MCF 10A (cell line): ENCODE data around the gene SDR39U1. TPM values are rescaled to one million over a fixed set of nuclear protein-coding genes. Genes with fewer than 3 reads are reported as not detected.
A peak's percentile ranks its signal among the peaks of the same experiment; 100 is the strongest.

Experiments
- BruUV-seq: library from RNA; stranded (reverse); fragments of 400-500 nt; replicated peaks from 2 replicates; lab custom pipeline; 2021; lab: Mats Ljungman, UMichigan
- CTCF ChIA-PET: fragments of 300-600 bp; sonication (Branson Sonifier 250); formaldehyde crosslinking; extraction: SDS; loops from one replicate; lab custom pipeline; 2021; ENCODE audit warnings: antibody characterized with exemption, inconsistent platforms; lab: Yijun Ruan, JAX
- POLR2A ChIA-PET: fragments of 300-600, 350-650 bp; sonication (Branson Sonifier 250); formaldehyde crosslinking; extraction: SDS; loops from one replicate; lab custom pipeline; 2020; ENCODE audit warnings: antibody characterized with exemption, inconsistent platforms; lab: Yijun Ruan, JAX
- DNase-seq: peaks from one replicate; pipeline ENCODE4 v3.0.0-alpha.2; 2018; ENCODE audit not compliant: unreplicated experiment
- H3K27ac Mint-ChIP-seq: one replicate; pipeline ENCODE4 v1.8.0; 2022; ENCODE audit warnings: mild to moderate bottlenecking, low read depth, mixed read lengths; ENCODE audit not compliant: unreplicated experiment
- H3K27me3 Mint-ChIP-seq: one replicate; pipeline ENCODE4 v1.8.0; 2022; ENCODE audit warnings: mixed read lengths; ENCODE audit not compliant: insufficient read depth, unreplicated experiment
- H3K36me3 Mint-ChIP-seq: one replicate; pipeline ENCODE4 v1.8.0; 2022; ENCODE audit warnings: mild to moderate bottlenecking, moderate library complexity, mixed read lengths; ENCODE audit not compliant: insufficient read depth, unreplicated experiment
- H3K4me1 Mint-ChIP-seq: one replicate; pipeline ENCODE4 v1.8.0; 2022; ENCODE audit warnings: mixed read lengths; ENCODE audit not compliant: insufficient read depth, unreplicated experiment
- H3K4me3 Mint-ChIP-seq: one replicate; pipeline ENCODE4 v1.8.0; 2022; ENCODE audit warnings: mild to moderate bottlenecking, moderate library complexity, mixed read lengths; ENCODE audit not compliant: unreplicated experiment
- H3K9me3 Mint-ChIP-seq: one replicate; pipeline ENCODE4 v1.8.0; 2022; ENCODE audit warnings: mixed read lengths; ENCODE audit not compliant: unreplicated experiment
- intact Hi-C: fragments of 100-400 bp; cut with micrococcal nuclease; formaldehyde crosslinking; loops from 2 replicates; pipeline ENCODE4 v1.14.1; 2022
- total RNA-seq: library from RNA; stranded (reverse); gene quantifications from 2 replicates; pipeline ENCODE4 v1.2.3, GENCODE V29; 2022
- TF ChIP-seq, protein P1 (sequence below): fragments of 200-600 bp; IDR thresholded peaks from one replicate; pipeline ENCODE4 v1.8.0; 2022; ENCODE audit warnings: antibody characterized with exemption, mild to moderate bottlenecking; ENCODE audit not compliant: unreplicated experiment

SDR39U1 gene
- total RNA-seq, 1 experiment from 2014 or later: 58.7 TPM

GRCh38 chr14:24390701-24391468 lies 51.7 kb downstream of the SDR39U1 start:
- Mint-ChIP-seq H3K27ac (no peak overlapping the region), H3K4me3 (no peak overlapping the region), H3K4me1 (peaks cover 10% of the 10 kb centered on the region), H3K36me3 (no peaks in the 10 kb centered on the region), H3K9me3 (no peaks in the 10 kb centered on the region), H3K27me3 (no peaks in the 10 kb centered on the region)
- no TSS peak for BruUV-seq
- CTCF ChIA-PET: interaction anchor here (0.6 to 2.4 kb wide), 4 partner anchors 12 to 64 kb away, joined by 3 to 10 read pairs (median 4); no protein-coding TSS in a partner anchor
- POLR2A ChIA-PET: interaction anchor here (1.0 to 1.5 kb wide), 2 partner anchors 11 to 35 kb away, joined by 3 to 5 read pairs; no protein-coding TSS in a partner anchor
- TF ChIP-seq, protein P1, sequence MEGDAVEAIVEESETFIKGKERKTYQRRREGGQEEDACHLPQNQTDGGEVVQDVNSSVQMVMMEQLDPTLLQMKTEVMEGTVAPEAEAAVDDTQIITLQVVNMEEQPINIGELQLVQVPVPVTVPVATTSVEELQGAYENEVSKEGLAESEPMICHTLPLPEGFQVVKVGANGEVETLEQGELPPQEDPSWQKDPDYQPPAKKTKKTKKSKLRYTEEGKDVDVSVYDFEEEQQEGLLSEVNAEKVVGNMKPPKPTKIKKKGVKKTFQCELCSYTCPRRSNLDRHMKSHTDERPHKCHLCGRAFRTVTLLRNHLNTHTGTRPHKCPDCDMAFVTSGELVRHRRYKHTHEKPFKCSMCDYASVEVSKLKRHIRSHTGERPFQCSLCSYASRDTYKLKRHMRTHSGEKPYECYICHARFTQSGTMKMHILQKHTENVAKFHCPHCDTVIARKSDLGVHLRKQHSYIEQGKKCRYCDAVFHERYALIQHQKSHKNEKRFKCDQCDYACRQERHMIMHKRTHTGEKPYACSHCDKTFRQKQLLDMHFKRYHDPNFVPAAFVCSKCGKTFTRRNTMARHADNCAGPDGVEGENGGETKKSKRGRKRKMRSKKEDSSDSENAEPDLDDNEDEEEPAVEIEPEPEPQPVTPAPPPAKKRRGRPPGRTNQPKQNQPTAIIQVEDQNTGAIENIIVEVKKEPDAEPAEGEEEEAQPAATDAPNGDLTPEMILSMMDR: no peak
- intact Hi-C loops: no loop called here
- peak; percentile 18 for DNase-seq

Other genes starting within 250 kb of the SDR39U1 start
- gene TM9SF1, start 247.3 kb downstream of the SDR39U1 start, total RNA-seq: 67.8 and 103 TPM in 2 replicates
- gene TSSK4, start 237.1 kb downstream of the SDR39U1 start, total RNA-seq: 0.68 and 1.2 TPM in 2 replicates
- 88.6 and 99.0 TPM in 2 replicates for gene CHMP4A, start 229.3 kb downstream of the SDR39U1 start, total RNA-seq
- 11.0 and 20.2 TPM in 2 replicates for gene MDP1, start 226.7 kb downstream of the SDR39U1 start, total RNA-seq
- 233 and 243 TPM in 2 replicates for gene NEDD8, start 210.4 kb downstream of the SDR39U1 start, total RNA-seq
- gene GMPR2, start 209.8 kb downstream of the SDR39U1 start, total RNA-seq: 77.3 and 79.9 TPM in 2 replicates
- 47.3 and 47.6 TPM in 2 replicates for gene TINF2, start 200.2 kb downstream of the SDR39U1 start, total RNA-seq
- gene TGM1, start 179.6 kb downstream of the SDR39U1 start, total RNA-seq: 16.9 and 26.2 TPM in 2 replicates
- 51.7 and 75.0 TPM in 2 replicates for gene RABGGTA, start 171.2 kb downstream of the SDR39U1 start, total RNA-seq
- 29.2 and 29.7 TPM in 2 replicates for gene DHRS1, start 143.0 kb downstream of the SDR39U1 start, total RNA-seq
- 29.8 and 31.9 TPM in 2 replicates for gene NOP9, start 142.9 kb downstream of the SDR39U1 start, total RNA-seq
- 0.52 and 1.3 TPM in 2 replicates for gene CIDEB, start 134.8 kb downstream of the SDR39U1 start, total RNA-seq
- 21.7 and 23.8 TPM in 2 replicates for gene LTB4R2, start 132.6 kb downstream of the SDR39U1 start, total RNA-seq
- gene LTB4R, start 131.3 kb downstream of the SDR39U1 start, total RNA-seq: 15.8 and 19.9 TPM in 2 replicates
- gene ADCY4, start 107.7 kb downstream of the SDR39U1 start, total RNA-seq: not detected in 2 replicates
- gene RIPK3, start 102.8 kb downstream of the SDR39U1 start, total RNA-seq: not detected in 2 replicates
- gene NFATC4, start 74.6 kb downstream of the SDR39U1 start, total RNA-seq: 0.23 and 1.7 TPM in 2 replicates
- gene NYNRIN, start 43.8 kb downstream of the SDR39U1 start, total RNA-seq: not detected in 2 replicates
- gene CBLN3, start 13.1 kb downstream of the SDR39U1 start, total RNA-seq: 2.4 TPM in 2 replicates
- gene KHNYN, start 12.8 kb downstream of the SDR39U1 start, total RNA-seq: 63.0 TPM in 2 replicates
- gene CMA1, start 65.5 kb upstream of the SDR39U1 start, total RNA-seq: not detected in 2 replicates
- not detected in 2 replicates for gene CTSG, start 133.5 kb upstream of the SDR39U1 start, total RNA-seq
- gene GZMH, start 166.9 kb upstream of the SDR39U1 start, total RNA-seq: not detected in 2 replicates
- not detected in 2 replicates for gene GZMB, start 191.4 kb upstream of the SDR39U1 start, total RNA-seq